Endothelial cell (in vitro differentiated cells): Measurements from ENCODE around the gene MICU1. TPM values are rescaled to one million over a fixed set of nuclear protein-coding genes. Genes with fewer than 3 reads are reported as not detected.

Experiments used
- DNase-seq: peaks from one replicate; pipeline ENCODE4 v3.0.0; 2021; ENCODE audit warnings: low spot score
- H3K27ac Mint-ChIP-seq: one replicate; pipeline ENCODE4 v1.8.0; 2021; ENCODE audit warnings: mixed read lengths, inconsistent platforms; ENCODE audit not compliant: unreplicated experiment
- H3K27me3 Mint-ChIP-seq: one replicate; pipeline ENCODE4 v1.8.0; 2021; ENCODE audit warnings: mild to moderate bottlenecking, moderate library complexity, mixed read lengths, inconsistent platforms; ENCODE audit not compliant: unreplicated experiment
- H3K36me3 Mint-ChIP-seq: one replicate; pipeline ENCODE4 v1.8.0; 2021; ENCODE audit warnings: mild to moderate bottlenecking, low read depth, mixed read lengths, inconsistent platforms; ENCODE audit not compliant: unreplicated experiment
- H3K4me1 Mint-ChIP-seq: one replicate; pipeline ENCODE4 v1.8.0; 2021; ENCODE audit warnings: mild to moderate bottlenecking, mixed read lengths, inconsistent platforms; ENCODE audit not compliant: unreplicated experiment
- H3K4me3 Mint-ChIP-seq: one replicate; pipeline ENCODE4 v1.8.0; 2021; ENCODE audit warnings: mild to moderate bottlenecking, mixed read lengths, inconsistent platforms; ENCODE audit not compliant: unreplicated experiment
- H3K9me3 Mint-ChIP-seq: one replicate; pipeline ENCODE4 v1.8.0; 2021; ENCODE audit warnings: mixed read lengths, inconsistent platforms; ENCODE audit not compliant: unreplicated experiment
- total RNA-seq: library from RNA; stranded (reverse); fragmentation: NEBNext Ultra II Directional; extraction: Animal tissue kit (Norgen Biotek cat#: 25700); gene quantifications from one replicate; pipeline ENCODE4 v1.2.1, GENCODE V29; 2021; ENCODE audit not compliant: unreplicated experiment
- TF ChIP-seq, protein P1 (sequence below): fragments of 200-600 bp; sonication (generic); IDR thresholded peaks from one replicate; pipeline ENCODE4 v1.5.0; 2021; ENCODE audit warnings: antibody characterized with exemption; ENCODE audit not compliant: unreplicated experiment

MICU1 gene
- total RNA-seq, 1 donor from 2014 or later = 39.9 TPM

DNA sequence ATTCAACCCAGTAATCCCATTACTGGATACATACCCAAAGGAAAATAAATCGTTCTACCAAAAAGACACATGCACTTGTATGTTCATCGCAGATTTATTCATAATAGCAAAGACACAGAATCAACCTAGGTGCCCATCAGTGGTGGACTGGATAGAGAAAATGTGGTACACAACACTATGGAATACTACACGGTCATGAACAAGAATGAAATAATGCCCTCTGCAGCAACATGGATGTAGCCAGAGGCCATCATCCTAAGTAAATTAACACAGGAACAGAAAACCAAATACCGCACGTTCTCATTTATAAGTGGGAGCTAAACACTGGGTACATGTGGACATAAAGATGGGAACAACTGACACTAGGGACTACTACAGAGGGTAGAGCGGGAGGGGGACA, 120.4 kb downstream of the MICU1 start:
- H3K9me3 Mint-ChIP-seq = no peaks in the 10 kb centered on the region
- H3K27ac Mint-ChIP-seq = no peak overlapping the region
- H3K27me3 Mint-ChIP-seq = peaks cover 2% of the 10 kb centered on the region
- DNase-seq = no peak
- H3K4me1 Mint-ChIP-seq = no peaks in the 10 kb centered on the region
- TF ChIP-seq, protein P1, sequence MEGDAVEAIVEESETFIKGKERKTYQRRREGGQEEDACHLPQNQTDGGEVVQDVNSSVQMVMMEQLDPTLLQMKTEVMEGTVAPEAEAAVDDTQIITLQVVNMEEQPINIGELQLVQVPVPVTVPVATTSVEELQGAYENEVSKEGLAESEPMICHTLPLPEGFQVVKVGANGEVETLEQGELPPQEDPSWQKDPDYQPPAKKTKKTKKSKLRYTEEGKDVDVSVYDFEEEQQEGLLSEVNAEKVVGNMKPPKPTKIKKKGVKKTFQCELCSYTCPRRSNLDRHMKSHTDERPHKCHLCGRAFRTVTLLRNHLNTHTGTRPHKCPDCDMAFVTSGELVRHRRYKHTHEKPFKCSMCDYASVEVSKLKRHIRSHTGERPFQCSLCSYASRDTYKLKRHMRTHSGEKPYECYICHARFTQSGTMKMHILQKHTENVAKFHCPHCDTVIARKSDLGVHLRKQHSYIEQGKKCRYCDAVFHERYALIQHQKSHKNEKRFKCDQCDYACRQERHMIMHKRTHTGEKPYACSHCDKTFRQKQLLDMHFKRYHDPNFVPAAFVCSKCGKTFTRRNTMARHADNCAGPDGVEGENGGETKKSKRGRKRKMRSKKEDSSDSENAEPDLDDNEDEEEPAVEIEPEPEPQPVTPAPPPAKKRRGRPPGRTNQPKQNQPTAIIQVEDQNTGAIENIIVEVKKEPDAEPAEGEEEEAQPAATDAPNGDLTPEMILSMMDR = no peak
- peaks cover 14% of the 10 kb centered on the region for H3K36me3 Mint-ChIP-seq
- H3K4me3 Mint-ChIP-seq = no peak overlapping the region

DNA sequence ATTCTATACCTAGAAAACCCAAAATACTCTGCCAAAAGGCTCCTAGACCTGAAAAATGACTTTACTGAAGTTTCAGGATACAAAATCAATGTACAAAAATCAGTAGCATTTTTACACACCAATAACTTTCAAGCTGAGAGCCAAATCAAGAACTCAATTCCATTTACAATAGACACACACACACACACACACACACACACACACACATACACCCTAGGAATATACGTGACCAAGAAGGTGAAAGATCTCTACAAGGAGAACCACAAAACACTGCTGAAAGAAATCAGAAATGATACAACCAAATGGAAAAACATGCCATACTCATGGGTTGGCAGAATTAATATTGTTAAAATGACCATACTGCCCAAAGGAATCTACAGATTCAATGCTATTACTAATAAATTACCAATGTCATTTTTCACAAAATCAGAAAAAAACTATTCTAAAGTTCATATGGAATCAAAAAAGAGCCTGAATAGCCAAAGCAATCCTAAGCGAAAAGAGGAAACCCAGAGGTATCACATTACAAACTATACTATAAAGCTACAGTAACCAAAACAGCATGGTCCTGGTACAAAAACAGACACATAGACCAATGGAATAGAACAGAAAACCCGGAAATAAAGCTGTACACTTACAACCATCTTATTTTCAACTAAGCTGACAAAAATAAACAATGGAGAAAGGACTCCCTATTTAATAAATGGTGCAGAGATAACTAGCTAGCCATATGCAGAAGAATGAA, 122.0 kb downstream of the MICU1 start:
- H3K27me3 Mint-ChIP-seq = peaks cover 2% of the 10 kb centered on the region
- DNase-seq = no peak
- TF ChIP-seq, protein P1 = no peak
- H3K9me3 Mint-ChIP-seq = no peaks in the 10 kb centered on the region
- peaks cover 14% of the 10 kb centered on the region for H3K36me3 Mint-ChIP-seq
- H3K4me3 Mint-ChIP-seq = no peak overlapping the region
- H3K27ac Mint-ChIP-seq = no peak overlapping the region
- H3K4me1 Mint-ChIP-seq = no peaks in the 10 kb centered on the region

DNA sequence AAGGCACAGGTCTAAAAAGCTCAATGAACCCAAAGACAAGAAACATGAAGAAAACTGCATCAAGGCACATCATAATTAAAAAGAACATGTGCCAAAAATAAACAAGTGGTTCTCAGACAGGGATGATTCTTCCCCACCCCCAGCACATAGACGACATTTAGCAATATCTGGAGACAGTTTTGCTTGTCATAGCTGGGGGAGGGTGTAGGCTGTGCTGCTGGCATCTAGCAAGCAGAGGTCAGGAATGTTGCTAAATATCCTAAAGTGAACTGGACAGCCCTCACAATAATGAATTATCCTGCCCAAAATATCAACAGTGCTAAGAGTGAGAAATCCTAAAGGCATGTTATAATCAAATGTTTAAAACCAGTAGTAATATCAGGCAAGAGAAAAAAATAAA, 122.6 kb downstream of the MICU1 start:
- Mint-ChIP-seq H3K27me3 (peaks cover 2% of the 10 kb centered on the region), H3K27ac (no peak overlapping the region), H3K4me3 (no peak overlapping the region), H3K36me3 (peaks cover 14% of the 10 kb centered on the region), H3K9me3 (no peaks in the 10 kb centered on the region), H3K4me1 (no peaks in the 10 kb centered on the region)
- TF ChIP-seq, protein P1 = no peak
- DNase-seq = no peak

DNA sequence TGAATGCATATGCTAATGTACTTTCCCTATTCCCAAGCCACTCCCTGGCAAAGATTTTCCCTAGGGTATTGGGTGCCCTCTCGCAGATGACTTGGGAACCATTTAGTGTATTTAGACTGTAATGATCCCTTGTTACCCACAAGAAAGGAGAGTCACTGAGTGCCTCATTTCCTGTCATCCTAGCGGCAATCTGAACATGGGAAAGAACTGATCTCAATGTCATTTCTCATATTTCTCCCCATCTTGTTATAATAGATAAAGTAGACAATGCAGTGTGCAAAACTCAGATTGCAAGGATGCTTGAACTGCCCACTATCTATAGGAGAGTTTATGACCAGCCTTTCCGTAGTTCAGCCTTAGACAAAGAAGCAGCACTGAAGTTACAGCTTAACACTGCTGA, 123.3 kb downstream of the MICU1 start:
- Mint-ChIP-seq H3K4me3 (no peak overlapping the region), H3K36me3 (peaks cover 14% of the 10 kb centered on the region), H3K9me3 (no peaks in the 10 kb centered on the region), H3K4me1 (no peaks in the 10 kb centered on the region), H3K27me3 (peaks cover 2% of the 10 kb centered on the region), H3K27ac (no peak overlapping the region)
- no peak for DNase-seq
- TF ChIP-seq, protein P1 = no peak

DNA sequence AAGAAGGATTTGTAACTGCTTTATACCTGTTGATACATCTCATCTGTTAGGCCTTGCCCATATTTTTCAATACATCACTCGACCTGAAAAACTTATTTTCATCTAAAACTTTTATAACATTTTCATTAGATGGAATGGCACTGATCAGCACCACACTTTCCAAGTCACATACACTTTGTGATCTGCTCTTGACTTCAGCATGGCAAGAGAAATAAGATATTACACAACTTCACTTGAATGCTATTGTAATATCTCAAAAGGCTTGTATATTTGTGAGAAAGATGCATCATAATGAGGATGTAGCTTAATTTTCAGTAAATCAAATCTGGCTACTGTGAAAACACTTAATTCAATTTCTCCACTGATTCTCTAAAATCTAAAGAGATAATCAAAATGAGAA, 126.2 kb downstream of the MICU1 start:
- Mint-ChIP-seq H3K4me1 (no peaks in the 10 kb centered on the region), H3K4me3 (no peak overlapping the region), H3K36me3 (peaks cover 4% of the 10 kb centered on the region), H3K27me3 (peaks cover 2% of the 10 kb centered on the region), H3K27ac (no peak overlapping the region), H3K9me3 (no peaks in the 10 kb centered on the region)
- DNase-seq = no peak
- TF ChIP-seq, protein P1 = no peak
